SK-N-SH (cell line): ENCODE results near the gene MAPKAPK5. TPM values are rescaled to one million over a fixed set of nuclear protein-coding genes. Genes with fewer than 3 reads are reported as not detected.
A peak's percentile ranks its signal among the peaks of the same experiment; 100 is the strongest.

Source experiments
- CTCF ChIA-PET: fragments of 300-600, 350-600 bp; formaldehyde crosslinking; extraction: SDS; loops from one replicate; lab custom pipeline; 2021; lab: Yijun Ruan, JAX
- POLR2A ChIA-PET: fragments of 350-600 bp; sonication (Branson Sonifier 250); formaldehyde crosslinking; extraction: SDS; loops from one replicate; lab custom pipeline; 2020; ENCODE audit warnings: antibody characterized with exemption, inconsistent platforms; lab: Yijun Ruan, JAX
- DNase-seq: peaks from one replicate; pipeline ENCODE4 v3.0.0; 2012
- H2AFZ ChIP-seq: fragments of 200-600 bp; sonication (generic); 2 replicates; pipeline ENCODE4 v1.8.1; 2016; ENCODE audit warnings: antibody characterized with exemption, mild to moderate bottlenecking, low read depth
- H3F3A ChIP-seq: fragments of 200-600 bp; sonication (generic); replicated peaks from 2 replicates; pipeline ENCODE3; 2016; ENCODE audit warnings: antibody characterized with exemption, mild to moderate bottlenecking; ENCODE audit not compliant: insufficient read depth
- H3K27ac ChIP-seq, 2 experiments: fragments of 200-500 bp in 1 of 2; fragments of 200-600 bp in 1 of 2; sonication (Bioruptor generic) in 1 of 2; sonication (generic), shearing (Covaris generic) in 1 of 2; 2 replicates each; pipeline versions ENCODE4 v1.5.1 to v1.6.1; 2014 to 2016; ENCODE audit warnings: low read depth in 2 of 2, inconsistent platforms in 1 of 2, low read length in 1 of 2, mild to moderate bottlenecking in 1 of 2, mixed read lengths in 1 of 2
- H3K27me3 ChIP-seq: fragments of 200-600 bp; sonication (generic), shearing (Covaris generic); 2 replicates; pipeline ENCODE4 v1.6.1; 2016; ENCODE audit warnings: mixed run types; ENCODE audit not compliant: insufficient read depth
- H3K36me3 ChIP-seq, 2 experiments: fragments of 200-500 bp in 1 of 2; fragments of 200-600 bp in 1 of 2; sonication (Bioruptor generic) in 1 of 2; sonication (generic) in 1 of 2; replicated peaks in 1 of 2; 2 replicates each; pipeline versions ENCODE3 to v1.5.1; 2014 to 2016; ENCODE audit warnings: low read length in 1 of 2, mild to moderate bottlenecking in 1 of 2; ENCODE audit not compliant: insufficient read depth in 2 of 2, control insufficient read depth in 1 of 2
- H3K4me1 ChIP-seq, 2 experiments: fragments of 200-500 bp in 1 of 2; fragments of 200-600 bp in 1 of 2; sonication (Bioruptor generic) in 1 of 2; sonication (generic), shearing (Covaris generic) in 1 of 2; 2 replicates each; pipeline versions ENCODE4 v1.5.1 to v1.6.1; 2014 to 2016; ENCODE audit warnings: low read depth in 1 of 2, low read length in 1 of 2, mixed run types in 1 of 2; ENCODE audit not compliant: insufficient read depth in 2 of 2, control insufficient read depth in 1 of 2
- H3K4me2 ChIP-seq: fragments of 200-600 bp; sonication (generic), shearing (Covaris generic); 2 replicates; pipeline ENCODE4 v1.6.1; 2017; ENCODE audit warnings: mixed run types
- H3K4me3 ChIP-seq, 2 experiments: fragments of 200-500 bp in 1 of 2; fragments of 200-600 bp in 1 of 2; sonication (Bioruptor generic) in 1 of 2; sonication (generic), shearing (Covaris generic) in 1 of 2; 2 replicates each; pipeline versions ENCODE4 v1.5.1 to v1.8.1; 2014 to 2016; ENCODE audit warnings: low read depth in 2 of 2, inconsistent platforms in 1 of 2, low read length in 1 of 2, mild to moderate bottlenecking in 1 of 2, mixed read lengths in 1 of 2, moderate library complexity in 1 of 2
- H3K79me2 ChIP-seq: fragments of 200-600 bp; sonication (generic); 2 replicates; pipeline ENCODE4 v1.8.1; 2017; ENCODE audit warnings: mild to moderate bottlenecking; ENCODE audit not compliant: insufficient read depth
- H3K9ac ChIP-seq: fragments of 200-600 bp; sonication (generic); 2 replicates; pipeline ENCODE4 v1.6.1; 2017; ENCODE audit warnings: mixed run types
- H3K9me2 ChIP-seq: fragments of 200-600 bp; sonication (generic); 2 replicates; pipeline ENCODE4 v1.6.1; 2017; ENCODE audit warnings: mixed run types
- H3K9me3 ChIP-seq: fragments of 200-600 bp; sonication (generic); 2 replicates; pipeline ENCODE4 v1.6.1; 2017; ENCODE audit warnings: mixed run types, mild to moderate bottlenecking, moderate library complexity
- H4K20me1 ChIP-seq: fragments of 200-600 bp; sonication (generic); 2 replicates; pipeline ENCODE4 v1.6.1; 2017; ENCODE audit warnings: mild to moderate bottlenecking, mixed run types; ENCODE audit not compliant: insufficient read depth
- CHD2 ChIP-seq: fragments of 150-350 bp; IDR thresholded peaks from 2 replicates; pipeline ENCODE4 v1.6.1; 2018; ENCODE audit warnings: low read length; ENCODE audit not compliant: partially characterized antibody
- ELF1 ChIP-seq: IDR thresholded peaks from 2 replicates; pipeline ENCODE4 v1.4.0; 2012
- GATA2 ChIP-seq: sonication (generic); formaldehyde crosslinking; IDR thresholded peaks from 2 replicates; pipeline ENCODE4 v1.5.0; 2020; ENCODE audit warnings: mild to moderate bottlenecking, missing genetic modification reagents
- MEF2A ChIP-seq: IDR thresholded peaks from 2 replicates; pipeline ENCODE4 v1.4.0; 2012; ENCODE audit warnings: low read depth, borderline replicate concordance
- MXI1 ChIP-seq: IDR thresholded peaks from 2 replicates; pipeline ENCODE4 v1.6.1; 2012; ENCODE audit warnings: mild to moderate bottlenecking, low read depth, low read length, improper control_type of control experiment
- NRF1 ChIP-seq: IDR thresholded peaks from 2 replicates; pipeline ENCODE4 v1.6.1; 2012; ENCODE audit warnings: low read depth, mild to moderate bottlenecking, low read length
- POLR2AphosphoS5 ChIP-seq: IDR thresholded peaks from 2 replicates; pipeline ENCODE4 v1.6.1; 2012; ENCODE audit warnings: low read depth, low read length
- RAD21 ChIP-seq: IDR thresholded peaks from 2 replicates; pipeline ENCODE4 v1.6.1; 2012; ENCODE audit warnings: mild to moderate bottlenecking, low read length
- RCOR1 ChIP-seq: fragments of 150-350 bp; IDR thresholded peaks from 2 replicates; pipeline ENCODE4 v1.6.1; 2017; ENCODE audit warnings: antibody characterized with exemption, low read length
- REST ChIP-seq: IDR thresholded peaks from 2 replicates; pipeline ENCODE4 v1.6.1; 2012; ENCODE audit warnings: mild to moderate bottlenecking, low read depth, low read length, moderate library complexity
- RFX5 ChIP-seq: IDR thresholded peaks from 2 replicates; pipeline ENCODE4 v1.6.1; 2012; ENCODE audit warnings: mild to moderate bottlenecking, improper control_type of control experiment, low read length
- RXRA ChIP-seq: IDR thresholded peaks from 2 replicates; pipeline ENCODE4 v1.4.0; 2012; ENCODE audit warnings: low read depth, mild to moderate bottlenecking, borderline replicate concordance
- SIN3A ChIP-seq: IDR thresholded peaks from 2 replicates; pipeline ENCODE4 v1.6.1; 2012; ENCODE audit warnings: low read depth, mild to moderate bottlenecking, low read length, moderate library complexity, borderline replicate concordance
- TAF1 ChIP-seq: IDR thresholded peaks from 2 replicates; pipeline ENCODE4 v1.6.1; 2012; ENCODE audit warnings: low read depth, mild to moderate bottlenecking, low read length, moderate library complexity, borderline replicate concordance
- TCF12 ChIP-seq: IDR thresholded peaks from 2 replicates; pipeline ENCODE4 v1.4.0; 2012
- YY1 ChIP-seq: IDR thresholded peaks from 2 replicates; pipeline ENCODE4 v1.4.0; 2012; ENCODE audit warnings: low read depth, mild to moderate bottlenecking
- WGBS: methylation state at CpG from one replicate; pipeline ENCODE4 v1.1.6; 2017; ENCODE audit warnings: low lambda C conversion rate; 5-methylcytosine and 5-hydroxymethylcytosine counted together
- polyA plus RNA-seq, 3 experiments: library from polyadenylated mRNA; depleted of rRNA; stranded (reverse); fragments of >200 nt; gene quantifications; 2 replicates each; pipeline ENCODE4 v1.2.3, GENCODE V29; 2012
- TF ChIP-seq, protein P1 (sequence below): fragments of 150-350 bp; IDR thresholded peaks from 2 replicates; pipeline ENCODE4 v1.6.1; 2017; ENCODE audit warnings: antibody characterized with exemption, low read length, low read depth, borderline replicate concordance
- TF ChIP-seq, protein P2 (sequence below): IDR thresholded peaks from 2 replicates; pipeline ENCODE4 v1.4.0; 2012; ENCODE audit warnings: low read depth, borderline replicate concordance
- TF ChIP-seq, protein P3 (sequence below): fragments of 200-600 bp; sonication (generic); IDR thresholded peaks from 2 replicates; pipeline ENCODE4 v1.6.1; 2017; ENCODE audit warnings: antibody characterized with exemption, mild to moderate bottlenecking, moderate library complexity
- TF ChIP-seq, protein P4 (sequence below): IDR thresholded peaks from 2 replicates; pipeline ENCODE4 v1.4.0; 2012; ENCODE audit warnings: low read depth, borderline replicate concordance
- TF ChIP-seq, protein P5 (sequence below): IDR thresholded peaks from 2 replicates; pipeline ENCODE4 v1.4.0; 2012; ENCODE audit warnings: low read depth

The MAPKAPK5 gene
- polyA plus RNA-seq (2012; rRNA removed): 38.1 and 45.0 TPM in 2 replicates
- polyA plus RNA-seq (2012; cell fraction: cytosol; rRNA removed): 36.1 and 38.2 TPM in 2 replicates
- polyA plus RNA-seq (2012; cell fraction: nucleus; rRNA removed): 55.4 and 55.6 TPM in 2 replicates

GRCh38 chr12:111841750-111842555 is at the start of gene MAPKAPK5:
MAPKAPK5 (plus strand) TSS chr12:111842228; CDS start chr12:111842734, 506 bp downstream.
- peaks cover 9% of the 10 kb centered on the region for H3F3A ChIP-seq
- H3K79me2 ChIP-seq: peaks cover 71% of the 10 kb centered on the region
- H3K4me2 ChIP-seq: peak within 1 kb of the TSS; percentile 79
- H2AFZ ChIP-seq: peak within 1 kb of the TSS; percentile 93
- no peaks in the 10 kb centered on the region for H3K27me3 ChIP-seq
- under 1% methylated on average over 24 of the region's 84 CpGs for WGBS
- H3K9me2 ChIP-seq: no peaks in the 10 kb centered on the region
- DNase-seq: peak; percentile 98
- H3K4me1 ChIP-seq: peaks cover 12 to 15% of the 10 kb centered on the region in 2 experiments; a peak in 2 of 4 replicates
- no peaks in the 10 kb centered on the region for H4K20me1 ChIP-seq
- H3K36me3 ChIP-seq: peaks cover 11 to 12% of the 10 kb centered on the region in 2 experiments
- no peaks in the 10 kb centered on the region for H3K9me3 ChIP-seq
- CTCF ChIA-PET: interaction anchor here (0.6 to 2.6 kb wide), 4 partner anchors 29 to 545 kb away, joined by 3 to 13 read pairs (median 4); no protein-coding TSS in a partner anchor
- H3K4me3 ChIP-seq: peak within 1 kb of the TSS; percentile 77 to 82
- H3K27ac ChIP-seq: peak within 1 kb of the TSS; percentile 84 to 89
- peak within 1 kb of the TSS; percentile 93 for H3K9ac ChIP-seq
- POLR2A ChIA-PET: interaction anchor here (1.0 kb wide), 1 partner anchor 22 kb away, joined by 3 read pairs; no protein-coding TSS in a partner anchor
- TF ChIP-seq, protein P1, sequence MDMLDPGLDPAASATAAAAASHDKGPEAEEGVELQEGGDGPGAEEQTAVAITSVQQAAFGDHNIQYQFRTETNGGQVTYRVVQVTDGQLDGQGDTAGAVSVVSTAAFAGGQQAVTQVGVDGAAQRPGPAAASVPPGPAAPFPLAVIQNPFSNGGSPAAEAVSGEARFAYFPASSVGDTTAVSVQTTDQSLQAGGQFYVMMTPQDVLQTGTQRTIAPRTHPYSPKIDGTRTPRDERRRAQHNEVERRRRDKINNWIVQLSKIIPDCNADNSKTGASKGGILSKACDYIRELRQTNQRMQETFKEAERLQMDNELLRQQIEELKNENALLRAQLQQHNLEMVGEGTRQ: no peak
- TF ChIP-seq TCF12 (peak; percentile 28; the same call in 1 of the 2 replicates), TAF1 (peak; percentile 75; the same call in 1 of the 2 replicates), YY1 (0 out of 2 replicates have a peak, but pooled peaks have one; percentile 54), MXI1 (peak; percentile 84; the same call in 1 of the 2 replicates), GATA2 (CRISPR knock-in tag) (peak; percentile 58; the same call in 1 of the 2 replicates), ELF1 (peak; percentile 63), SIN3A (peak; percentile 19; the same call in 1 of the 2 replicates), CHD2 (peak; percentile 98), RXRA (no peak), RFX5 (no peak), RAD21 (no peak), POLR2AphosphoS5 (peak; percentile 97), NRF1 (peak; percentile 78), MEF2A (no peak), REST (peak; percentile 27; the same call in 1 of the 2 replicates), RCOR1 (0 out of 2 replicates have a peak, but pooled peaks have one; percentile 6)
- TF ChIP-seq, protein P2, sequence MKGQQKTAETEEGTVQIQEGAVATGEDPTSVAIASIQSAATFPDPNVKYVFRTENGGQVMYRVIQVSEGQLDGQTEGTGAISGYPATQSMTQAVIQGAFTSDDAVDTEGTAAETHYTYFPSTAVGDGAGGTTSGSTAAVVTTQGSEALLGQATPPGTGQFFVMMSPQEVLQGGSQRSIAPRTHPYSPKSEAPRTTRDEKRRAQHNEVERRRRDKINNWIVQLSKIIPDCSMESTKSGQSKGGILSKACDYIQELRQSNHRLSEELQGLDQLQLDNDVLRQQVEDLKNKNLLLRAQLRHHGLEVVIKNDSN: no peak
- TF ChIP-seq, protein P3, sequence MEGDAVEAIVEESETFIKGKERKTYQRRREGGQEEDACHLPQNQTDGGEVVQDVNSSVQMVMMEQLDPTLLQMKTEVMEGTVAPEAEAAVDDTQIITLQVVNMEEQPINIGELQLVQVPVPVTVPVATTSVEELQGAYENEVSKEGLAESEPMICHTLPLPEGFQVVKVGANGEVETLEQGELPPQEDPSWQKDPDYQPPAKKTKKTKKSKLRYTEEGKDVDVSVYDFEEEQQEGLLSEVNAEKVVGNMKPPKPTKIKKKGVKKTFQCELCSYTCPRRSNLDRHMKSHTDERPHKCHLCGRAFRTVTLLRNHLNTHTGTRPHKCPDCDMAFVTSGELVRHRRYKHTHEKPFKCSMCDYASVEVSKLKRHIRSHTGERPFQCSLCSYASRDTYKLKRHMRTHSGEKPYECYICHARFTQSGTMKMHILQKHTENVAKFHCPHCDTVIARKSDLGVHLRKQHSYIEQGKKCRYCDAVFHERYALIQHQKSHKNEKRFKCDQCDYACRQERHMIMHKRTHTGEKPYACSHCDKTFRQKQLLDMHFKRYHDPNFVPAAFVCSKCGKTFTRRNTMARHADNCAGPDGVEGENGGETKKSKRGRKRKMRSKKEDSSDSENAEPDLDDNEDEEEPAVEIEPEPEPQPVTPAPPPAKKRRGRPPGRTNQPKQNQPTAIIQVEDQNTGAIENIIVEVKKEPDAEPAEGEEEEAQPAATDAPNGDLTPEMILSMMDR: no peak
- TF ChIP-seq, protein P4, sequence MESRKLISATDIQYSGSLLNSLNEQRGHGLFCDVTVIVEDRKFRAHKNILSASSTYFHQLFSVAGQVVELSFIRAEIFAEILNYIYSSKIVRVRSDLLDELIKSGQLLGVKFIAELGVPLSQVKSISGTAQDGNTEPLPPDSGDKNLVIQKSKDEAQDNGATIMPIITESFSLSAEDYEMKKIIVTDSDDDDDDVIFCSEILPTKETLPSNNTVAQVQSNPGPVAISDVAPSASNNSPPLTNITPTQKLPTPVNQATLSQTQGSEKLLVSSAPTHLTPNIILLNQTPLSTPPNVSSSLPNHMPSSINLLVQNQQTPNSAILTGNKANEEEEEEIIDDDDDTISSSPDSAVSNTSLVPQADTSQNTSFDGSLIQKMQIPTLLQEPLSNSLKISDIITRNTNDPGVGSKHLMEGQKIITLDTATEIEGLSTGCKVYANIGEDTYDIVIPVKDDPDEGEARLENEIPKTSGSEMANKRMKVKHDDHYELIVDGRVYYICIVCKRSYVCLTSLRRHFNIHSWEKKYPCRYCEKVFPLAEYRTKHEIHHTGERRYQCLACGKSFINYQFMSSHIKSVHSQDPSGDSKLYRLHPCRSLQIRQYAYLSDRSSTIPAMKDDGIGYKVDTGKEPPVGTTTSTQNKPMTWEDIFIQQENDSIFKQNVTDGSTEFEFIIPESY: peak; percentile 96
- TF ChIP-seq, protein P5, sequence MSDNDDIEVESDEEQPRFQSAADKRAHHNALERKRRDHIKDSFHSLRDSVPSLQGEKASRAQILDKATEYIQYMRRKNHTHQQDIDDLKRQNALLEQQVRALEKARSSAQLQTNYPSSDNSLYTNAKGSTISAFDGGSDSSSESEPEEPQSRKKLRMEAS: peak; percentile 70
